T-helper 17 cell (primary cell): ENCODE results near the gene SPEG. TPM values are rescaled to one million over a fixed set of nuclear protein-coding genes. Genes with fewer than 3 reads are reported as not detected.

Experiments used
- ATAC-seq: fragments of 150-1000 bp; cut with Tn5 transposase; 2 replicates; pipeline ENCODE4 v1.10.0; 2021; ENCODE audit warnings: mild to moderate bottlenecking, moderate library complexity
- DNase-seq, 3 donors: peaks; one replicate each; pipeline versions ENCODE4 v3.0.0 to v3.0.0-alpha.2; 2020 to 2021
- H3K9me3 ChIP-seq: one replicate; pipeline ENCODE4 v1.7.0; 2013; ENCODE audit warnings: low read length, mild to moderate bottlenecking; ENCODE audit not compliant: control insufficient read depth, poor library complexity, severe bottlenecking
- H3K27ac Mint-ChIP-seq: one replicate; pipeline ENCODE4 v1.8.0; 2022; ENCODE audit warnings: mild to moderate bottlenecking, moderate library complexity, mixed read lengths
- H3K27me3 Mint-ChIP-seq: one replicate; pipeline ENCODE4 v1.8.0; 2022; ENCODE audit warnings: mixed read lengths
- H3K36me3 Mint-ChIP-seq: one replicate; pipeline ENCODE4 v1.8.0; 2022; ENCODE audit warnings: low read depth, mixed read lengths
- H3K4me1 Mint-ChIP-seq: one replicate; pipeline ENCODE4 v1.8.0; 2022; ENCODE audit warnings: mild to moderate bottlenecking, mixed read lengths
- H3K4me3 Mint-ChIP-seq: one replicate; pipeline ENCODE4 v1.8.0; 2022; ENCODE audit warnings: mild to moderate bottlenecking, moderate library complexity, mixed read lengths
- total RNA-seq, 4 donors: library from RNA in 2 of 4; stranded (reverse) in 2 of 4; gene quantifications; one replicate each; pipeline ENCODE4 v1.2.3 and lab custom pipeline; 2022 to 2026

SPEG gene
- total RNA-seq, 2 donors from 2014 or later = 7.3 to 8.4 TPM

DNA sequence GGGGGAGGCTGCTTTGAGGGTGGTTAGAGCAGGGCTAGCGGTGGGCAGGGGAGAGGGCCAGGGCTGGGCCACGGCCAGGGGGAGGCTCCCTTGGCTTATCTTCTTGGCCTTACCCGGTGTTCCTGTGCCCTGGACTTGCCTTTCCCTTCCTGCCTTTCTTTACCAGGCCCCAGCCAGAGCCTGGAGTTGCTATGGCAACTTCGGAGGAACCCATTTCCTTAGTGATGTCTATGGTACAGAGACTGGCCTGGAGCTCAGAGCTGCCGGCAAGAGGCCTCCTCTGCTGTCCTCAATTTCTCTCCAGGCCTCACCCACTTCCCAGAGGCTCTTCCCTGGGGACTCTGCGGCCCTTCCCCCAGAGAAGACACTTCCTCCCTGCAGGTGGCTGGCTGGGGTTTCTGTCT lies 11.5 kb downstream of the SPEG start:
- Mint-ChIP-seq H3K4me3 (no peak overlapping the region), H3K4me1 (peaks cover 10% of the 10 kb centered on the region), H3K27me3 (peaks cover 14% of the 10 kb centered on the region), H3K36me3 (peaks cover 4% of the 10 kb centered on the region), H3K27ac (no peak overlapping the region)
- no peaks in the 10 kb centered on the region for H3K9me3 ChIP-seq
- ATAC-seq = no peak
- DNase-seq = no peak

DNA sequence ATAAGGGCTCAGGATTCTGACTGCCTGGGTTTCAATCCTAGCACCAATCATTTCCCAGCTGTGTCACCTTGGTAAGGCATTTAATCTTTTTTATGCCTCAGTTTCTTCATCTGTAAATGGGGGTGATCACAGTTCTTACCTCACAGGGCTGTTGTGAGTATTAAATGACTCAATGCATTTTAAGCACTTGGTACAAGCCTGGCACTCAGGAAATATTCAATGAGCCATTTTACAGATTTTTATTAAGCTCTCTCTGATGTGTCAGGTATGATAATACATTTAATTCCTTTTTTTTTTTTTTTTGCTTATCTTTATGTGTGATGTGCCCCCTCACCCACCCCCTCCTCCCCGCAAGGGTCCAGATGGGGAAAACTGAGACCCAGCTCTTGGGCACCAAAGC lies 12.0 kb downstream of the SPEG start:
- no peak overlapping the region for H3K4me3 Mint-ChIP-seq
- peaks cover 13% of the 10 kb centered on the region for H3K27me3 Mint-ChIP-seq

DNA sequence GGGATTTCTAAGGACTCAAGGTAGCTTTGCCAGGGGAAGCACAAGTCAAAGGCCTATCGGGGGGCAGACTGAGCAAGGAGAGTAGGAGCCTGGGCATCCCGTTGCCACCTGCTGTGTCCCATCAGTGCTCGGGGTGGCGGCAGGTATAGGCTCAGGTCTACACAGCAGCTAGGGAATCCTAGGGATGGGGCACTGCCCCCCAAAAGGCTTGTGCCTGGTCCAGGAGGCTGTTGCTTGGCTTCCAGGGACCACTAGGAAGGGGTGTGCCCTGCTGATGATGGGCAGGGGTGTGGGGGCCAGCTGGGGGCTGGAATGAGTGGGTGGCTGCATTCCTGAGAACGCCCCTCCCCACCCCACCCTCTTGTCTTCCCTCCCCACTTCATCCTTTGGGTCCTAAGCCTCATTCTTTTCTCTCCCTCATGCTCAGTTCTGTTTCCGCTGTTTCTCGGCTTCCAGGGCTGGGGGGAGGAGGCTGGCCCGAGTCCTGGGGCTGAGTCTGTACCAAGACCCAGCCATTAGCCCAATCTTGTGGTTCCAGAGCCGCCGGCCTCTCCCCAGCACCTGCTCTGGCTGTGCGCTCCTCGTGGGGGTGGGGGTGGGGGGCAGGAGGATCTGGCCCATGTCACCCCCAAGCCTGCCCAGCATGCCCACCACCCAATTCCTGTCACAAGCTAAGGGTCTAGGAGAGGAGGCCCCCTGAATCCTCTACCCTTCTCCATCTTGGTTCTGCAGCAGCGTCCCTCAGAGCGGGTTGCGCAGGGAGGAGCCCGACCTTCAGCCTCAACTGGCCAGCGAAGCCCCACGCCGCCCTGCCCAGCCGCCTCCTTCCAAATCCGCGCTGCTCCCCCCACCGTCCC lies 12.8 kb downstream of the SPEG start:
- no peak for DNase-seq
- peaks cover 4% of the 10 kb centered on the region for H3K36me3 Mint-ChIP-seq
- peaks cover 5% of the 10 kb centered on the region for H3K4me1 Mint-ChIP-seq
- H3K9me3 ChIP-seq = no peaks in the 10 kb centered on the region
- H3K27me3 Mint-ChIP-seq = peaks cover 13% of the 10 kb centered on the region
- no peak for ATAC-seq
- no peak overlapping the region for H3K27ac Mint-ChIP-seq
- peak overlapping the region; percentile 21 for H3K4me3 Mint-ChIP-seq

More for the DNA sequence above, 12.0 kb downstream of the SPEG start:
- Mint-ChIP-seq H3K27ac (no peak overlapping the region), H3K36me3 (peaks cover 4% of the 10 kb centered on the region), H3K4me1 (peaks cover 5% of the 10 kb centered on the region)
- no peak for DNase-seq
- no peaks in the 10 kb centered on the region for H3K9me3 ChIP-seq
- no peak for ATAC-seq

DNA sequence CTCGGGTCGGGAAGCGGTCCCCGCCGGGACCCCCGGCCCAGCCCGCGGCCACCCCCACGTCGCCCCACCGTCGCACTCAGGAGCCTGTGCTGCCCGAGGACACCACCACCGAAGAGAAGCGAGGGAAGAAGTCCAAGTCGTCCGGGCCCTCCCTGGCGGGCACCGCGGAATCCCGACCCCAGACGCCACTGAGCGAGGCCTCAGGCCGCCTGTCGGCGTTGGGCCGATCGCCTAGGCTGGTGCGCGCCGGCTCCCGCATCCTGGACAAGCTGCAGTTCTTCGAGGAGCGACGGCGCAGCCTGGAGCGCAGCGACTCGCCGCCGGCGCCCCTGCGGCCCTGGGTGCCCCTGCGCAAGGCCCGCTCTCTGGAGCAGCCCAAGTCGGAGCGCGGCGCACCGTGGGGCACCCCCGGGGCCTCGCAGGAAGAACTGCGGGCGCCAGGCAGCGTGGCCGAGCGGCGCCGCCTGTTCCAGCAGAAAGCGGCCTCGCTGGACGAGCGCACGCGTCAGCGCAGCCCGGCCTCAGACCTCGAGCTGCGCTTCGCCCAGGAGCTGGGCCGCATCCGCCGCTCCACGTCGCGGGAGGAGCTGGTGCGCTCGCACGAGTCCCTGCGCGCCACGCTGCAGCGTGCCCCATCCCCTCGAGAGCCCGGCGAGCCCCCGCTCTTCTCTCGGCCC lies 13.6 kb downstream of the SPEG start:
- Mint-ChIP-seq H3K4me3 (peak overlapping the region; percentile 21), H3K27me3 (peaks cover 19% of the 10 kb centered on the region), H3K27ac (no peak overlapping the region), H3K36me3 (peaks cover 4% of the 10 kb centered on the region), H3K4me1 (no peaks in the 10 kb centered on the region)
- no peak for ATAC-seq
- no peaks in the 10 kb centered on the region for H3K9me3 ChIP-seq
- no peak for DNase-seq

DNA sequence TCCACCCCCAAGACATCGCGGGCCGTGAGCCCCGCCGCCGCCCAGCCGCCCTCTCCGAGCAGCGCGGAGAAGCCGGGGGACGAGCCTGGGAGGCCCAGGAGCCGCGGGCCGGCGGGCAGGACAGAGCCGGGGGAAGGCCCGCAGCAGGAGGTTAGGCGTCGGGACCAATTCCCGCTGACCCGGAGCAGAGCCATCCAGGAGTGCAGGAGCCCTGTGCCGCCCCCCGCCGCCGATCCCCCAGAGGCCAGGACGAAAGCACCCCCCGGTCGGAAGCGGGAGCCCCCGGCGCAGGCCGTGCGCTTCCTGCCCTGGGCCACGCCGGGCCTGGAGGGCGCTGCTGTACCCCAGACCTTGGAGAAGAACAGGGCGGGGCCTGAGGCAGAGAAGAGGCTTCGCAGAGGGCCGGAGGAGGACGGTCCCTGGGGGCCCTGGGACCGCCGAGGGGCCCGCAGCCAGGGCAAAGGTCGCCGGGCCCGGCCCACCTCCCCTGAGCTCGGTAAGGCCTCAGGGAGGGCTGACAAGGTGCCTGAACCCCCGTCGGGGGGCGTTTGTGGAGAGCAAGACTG lies 14.2 kb downstream of the SPEG start:
- ATAC-seq = no peak
- H3K4me1 Mint-ChIP-seq = no peaks in the 10 kb centered on the region
- H3K36me3 Mint-ChIP-seq = peaks cover 4% of the 10 kb centered on the region
- no peaks in the 10 kb centered on the region for H3K9me3 ChIP-seq
- no peak overlapping the region for H3K27ac Mint-ChIP-seq
- peaks cover 19% of the 10 kb centered on the region for H3K27me3 Mint-ChIP-seq
- H3K4me3 Mint-ChIP-seq = no peak overlapping the region
- DNase-seq = no peak

DNA sequence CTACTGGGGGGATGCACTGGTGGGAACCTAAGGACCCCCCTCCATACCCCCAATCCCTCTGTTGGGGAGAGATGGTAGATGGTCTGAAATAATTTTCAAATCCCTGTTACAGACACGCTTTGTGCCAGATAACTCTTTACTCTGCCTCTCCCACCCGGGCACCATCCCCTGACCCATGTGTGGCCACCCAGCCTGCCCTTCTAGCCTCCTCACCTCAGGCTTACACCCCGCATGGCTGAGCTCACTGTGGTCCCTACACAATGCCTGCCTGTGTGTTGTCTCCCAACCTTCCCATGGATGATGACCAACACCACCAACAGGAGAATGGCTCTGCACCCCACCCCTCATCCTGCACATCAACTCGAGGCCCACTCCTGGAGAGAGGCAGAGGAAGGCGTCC lies 15.0 kb downstream of the SPEG start:
- Mint-ChIP-seq H3K4me3 (no peak overlapping the region), H3K27ac (no peak overlapping the region), H3K27me3 (peaks cover 19% of the 10 kb centered on the region), H3K36me3 (peaks cover 4% of the 10 kb centered on the region), H3K4me1 (no peaks in the 10 kb centered on the region)
- ATAC-seq (no peak), DNase-seq (no peak)
- H3K9me3 ChIP-seq = no peaks in the 10 kb centered on the region

DNA sequence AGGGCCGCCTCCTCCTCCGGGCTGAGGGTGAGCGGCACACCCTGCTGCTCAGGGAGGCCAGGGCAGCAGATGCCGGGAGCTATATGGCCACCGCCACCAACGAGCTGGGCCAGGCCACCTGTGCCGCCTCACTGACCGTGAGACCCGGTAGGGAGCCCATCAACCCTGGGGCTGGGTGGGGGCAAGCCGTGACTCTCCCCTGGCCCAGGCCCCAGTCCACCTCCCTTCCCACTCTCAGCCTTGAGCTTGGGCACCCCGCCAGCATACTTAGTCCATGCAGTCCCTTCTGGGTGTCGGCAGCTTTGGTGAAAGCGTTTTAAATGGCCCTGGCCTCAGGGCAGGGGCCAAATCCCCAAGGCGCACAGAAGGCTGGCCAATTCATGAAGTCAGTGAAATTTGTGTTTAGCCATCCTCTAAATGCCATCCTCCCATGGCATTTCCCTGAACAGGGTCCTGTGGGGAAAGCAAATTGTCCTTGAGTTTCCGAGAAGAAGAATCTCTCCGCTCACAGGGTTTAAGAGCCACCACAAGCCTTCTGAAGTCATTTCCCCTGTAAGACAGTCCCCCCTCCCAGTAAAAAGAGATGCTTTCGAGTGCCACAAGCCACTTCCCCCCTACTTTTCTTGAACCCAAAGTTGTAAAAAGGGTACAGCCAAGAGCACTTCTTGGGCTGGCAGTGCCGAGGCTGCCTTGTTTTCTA lies 17.2 kb downstream of the SPEG start:
- DNase-seq = no peak
- no peak overlapping the region for H3K4me3 Mint-ChIP-seq
- H3K27ac Mint-ChIP-seq = no peak overlapping the region
- H3K36me3 Mint-ChIP-seq = peaks cover 4% of the 10 kb centered on the region
- no peaks in the 10 kb centered on the region for H3K9me3 ChIP-seq
- no peaks in the 10 kb centered on the region for H3K4me1 Mint-ChIP-seq
- no peak for ATAC-seq
- H3K27me3 Mint-ChIP-seq = peaks cover 19% of the 10 kb centered on the region

DNA sequence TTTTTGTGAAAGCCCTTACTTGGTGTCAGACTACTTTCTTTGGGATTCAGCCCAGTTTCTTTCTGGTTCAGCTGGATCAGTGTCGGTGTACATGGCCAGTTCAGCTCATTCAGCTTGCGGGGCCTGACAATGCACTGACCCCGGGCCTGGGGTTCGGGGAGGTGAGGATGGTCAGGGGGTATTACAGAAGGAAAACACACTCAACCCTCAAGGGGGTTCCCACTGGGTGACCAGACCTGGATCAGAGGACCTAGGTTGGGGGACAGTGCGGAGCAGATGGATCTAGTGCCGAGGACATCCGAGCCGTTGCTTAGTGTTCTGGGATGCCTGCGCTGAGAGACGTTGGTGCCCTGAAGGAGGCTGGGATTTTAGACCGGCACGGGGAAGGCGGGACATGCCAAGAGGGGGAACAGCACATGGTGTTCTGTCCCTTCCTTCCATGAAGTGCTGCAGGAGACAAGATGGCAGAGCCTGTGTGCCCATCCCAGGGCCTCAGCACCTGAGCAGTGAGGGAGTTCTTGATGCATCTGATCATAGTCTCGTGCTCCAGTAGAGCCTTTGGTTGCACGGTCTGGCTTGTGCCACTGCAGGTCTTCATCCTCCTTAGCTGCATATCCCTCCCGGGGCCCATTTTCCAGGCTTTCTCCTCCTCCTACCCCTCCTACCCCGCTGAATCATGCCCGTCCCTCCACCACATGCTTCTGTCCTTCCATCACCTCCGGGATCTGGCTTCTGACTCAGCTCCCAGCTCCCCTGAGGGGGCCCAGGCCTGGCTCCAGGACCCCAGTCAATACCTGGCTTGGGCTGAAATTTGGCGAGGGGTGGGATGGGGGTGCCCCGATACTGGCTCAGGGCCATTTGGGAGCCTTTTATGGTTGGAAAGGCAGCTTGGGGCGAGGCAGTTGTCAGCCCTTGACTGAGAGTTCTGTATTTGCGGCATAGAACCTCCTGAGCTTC lies 18.0 kb downstream of the SPEG start:
- Mint-ChIP-seq H3K27me3 (peaks cover 19% of the 10 kb centered on the region), H3K4me1 (peaks cover 1% of the 10 kb centered on the region), H3K4me3 (no peak overlapping the region), H3K27ac (no peak overlapping the region), H3K36me3 (peaks cover 4% of the 10 kb centered on the region)
- no peak for ATAC-seq
- H3K9me3 ChIP-seq = no peaks in the 10 kb centered on the region
- no peak for DNase-seq

DNA sequence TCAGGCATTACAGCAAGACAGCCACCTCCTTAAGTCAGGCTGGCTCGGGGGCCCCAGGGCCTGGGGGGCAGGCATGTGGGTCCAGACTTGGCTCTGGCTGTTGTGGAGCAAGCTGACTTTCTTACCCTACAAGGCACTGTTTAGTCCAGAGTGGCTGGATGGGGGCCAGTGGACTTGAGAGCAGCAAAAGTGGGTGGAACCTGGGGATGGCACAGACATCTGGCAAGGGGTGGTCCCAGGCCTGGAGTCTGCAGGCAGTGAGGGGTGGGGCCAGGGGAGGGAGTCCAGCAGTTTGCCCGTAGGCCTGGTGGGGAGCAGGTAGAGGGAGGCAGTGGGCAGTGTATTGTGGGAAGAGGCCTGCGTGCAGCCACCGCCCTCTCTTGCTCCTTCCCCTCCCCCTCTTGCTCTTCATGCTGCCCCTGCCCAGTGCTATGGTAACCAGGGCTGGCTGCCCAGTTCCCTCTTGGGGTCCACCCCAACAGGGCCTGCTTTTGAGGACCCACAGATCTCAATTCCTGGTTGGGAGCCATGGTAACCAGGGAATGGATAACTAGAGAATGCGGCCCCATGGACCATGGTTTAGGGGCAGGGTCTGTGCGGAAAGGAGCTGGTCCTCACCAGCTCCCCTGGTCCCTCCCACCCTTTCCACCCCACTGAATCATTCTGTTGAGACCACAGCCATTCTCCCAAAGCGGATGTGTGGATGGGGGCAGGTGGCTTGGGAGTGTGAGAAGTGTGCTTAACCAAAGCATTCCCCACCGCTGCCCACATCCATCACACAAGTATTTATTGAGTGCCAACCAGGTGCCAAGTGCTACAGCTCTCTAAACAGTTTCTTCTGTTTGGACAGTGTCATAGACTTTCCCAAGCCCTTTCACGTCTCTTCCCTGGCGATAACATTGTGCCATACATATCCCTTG lies 19.3 kb downstream of the SPEG start:
- Mint-ChIP-seq H3K4me1 (peaks cover 6% of the 10 kb centered on the region), H3K4me3 (no peak overlapping the region), H3K27ac (no peak overlapping the region)

DNA sequence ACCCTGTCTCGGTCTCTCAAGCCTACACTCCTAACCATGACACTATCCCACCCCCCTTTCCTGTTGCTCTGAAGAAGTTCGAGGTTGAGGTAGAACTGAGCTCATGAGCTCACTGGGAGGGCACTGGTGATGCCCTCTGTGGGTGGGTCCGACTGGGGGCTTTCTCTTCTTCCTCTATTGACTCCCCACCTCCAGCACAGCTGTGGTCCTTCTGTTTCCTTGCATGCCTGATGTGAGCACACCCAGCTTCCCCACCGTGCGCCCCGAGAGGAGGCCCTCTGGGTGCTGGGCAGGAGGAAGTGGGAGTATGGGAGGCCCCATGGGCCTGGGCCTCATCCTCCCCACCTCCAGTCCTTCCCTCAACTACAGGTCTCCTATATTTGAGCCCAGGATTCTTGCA lies 20.9 kb downstream of the SPEG start:
- H3K27ac Mint-ChIP-seq = no peak overlapping the region
- DNase-seq (no peak), ATAC-seq (no peak)
- H3K4me3 Mint-ChIP-seq = no peak overlapping the region
- H3K9me3 ChIP-seq = no peaks in the 10 kb centered on the region
- H3K27me3 Mint-ChIP-seq = peaks cover 12% of the 10 kb centered on the region
- H3K4me1 Mint-ChIP-seq = peaks cover 6% of the 10 kb centered on the region
- H3K36me3 Mint-ChIP-seq = no peaks in the 10 kb centered on the region

More for the DNA sequence above, 19.3 kb downstream of the SPEG start:
- no peak for DNase-seq
- Mint-ChIP-seq H3K36me3 (peaks cover 4% of the 10 kb centered on the region), H3K27me3 (peaks cover 23% of the 10 kb centered on the region)
- no peak for ATAC-seq
- H3K9me3 ChIP-seq = no peaks in the 10 kb centered on the region

DNA sequence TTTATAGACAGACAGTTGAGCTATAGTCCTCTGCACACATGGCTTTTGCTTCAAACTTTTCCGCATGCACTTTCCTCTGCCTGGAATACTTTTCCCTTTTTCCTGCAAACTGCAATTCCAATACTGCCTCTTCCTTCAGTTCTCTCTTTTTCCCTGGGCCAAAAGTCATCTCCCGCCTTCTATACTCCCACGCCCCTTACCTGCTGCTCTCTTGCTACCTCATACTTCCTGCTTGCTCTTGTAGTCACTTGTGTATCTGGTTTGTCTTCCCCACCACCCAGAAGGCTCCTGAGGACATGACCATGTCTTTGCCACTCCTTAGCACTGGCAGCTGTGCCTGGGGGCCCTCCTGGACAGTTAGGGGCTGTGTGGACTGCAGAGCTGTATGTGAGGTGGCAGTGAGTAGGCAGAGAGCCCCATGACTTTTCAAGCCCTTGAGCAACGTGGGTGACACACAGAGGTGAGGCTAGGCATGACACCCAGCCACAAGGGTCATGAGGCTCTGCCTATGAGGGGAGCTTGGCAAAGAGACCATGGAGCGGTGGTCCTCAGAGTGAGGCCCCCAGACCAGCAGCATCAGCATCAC lies 23.2 kb downstream of the SPEG start:
- peaks cover 6% of the 10 kb centered on the region for H3K4me1 Mint-ChIP-seq
- no peaks in the 10 kb centered on the region for H3K9me3 ChIP-seq
- H3K27ac Mint-ChIP-seq = peak overlapping the region; percentile 56
- DNase-seq (no peak), ATAC-seq (peak; percentile 73)
- no peak overlapping the region for H3K4me3 Mint-ChIP-seq
- peaks cover 8% of the 10 kb centered on the region for H3K27me3 Mint-ChIP-seq
- H3K36me3 Mint-ChIP-seq = no peaks in the 10 kb centered on the region
